AG04449 (cell line): ENCODE measurements around the gene CYLD.

Source experiments
- CTCF ChIA-PET: fragments of 350-600 bp; formaldehyde crosslinking; extraction: SDS; loops from one replicate; lab custom pipeline; 2021; ENCODE audit warnings: antibody characterized with exemption; lab: Yijun Ruan, JAX
- POLR2A ChIA-PET: fragments of 400-600, 350-600 bp; formaldehyde crosslinking; extraction: SDS; loops from one replicate; lab custom pipeline; 2020; ENCODE audit warnings: antibody characterized with exemption, inconsistent platforms; lab: Yijun Ruan, JAX
- DNase-seq: peaks from one replicate; pipeline ENCODE4 v3.0.0-alpha.2; 2010; ENCODE audit warnings: low read depth, low spot score
- H3K4me3 ChIP-seq: 2 replicates; pipeline ENCODE4 v1.5.1; 2011; ENCODE audit warnings: low read depth, mild to moderate bottlenecking, control low read depth, low read length
- CTCF ChIP-seq: IDR thresholded peaks from one replicate; pipeline ENCODE4 v1.5.1; 2011; ENCODE audit warnings: mild to moderate bottlenecking, moderate library complexity, low read length, control low read depth, inconsistent platforms; ENCODE audit not compliant: insufficient read depth; ENCODE audit errors: missing control alignments

CYLD gene

GRCh38 chr16:50722405-50722737 is 19.5 kb upstream of the CYLD start:
- H3K4me3 ChIP-seq: no peak overlapping the region
- DNase-seq: no peak
- no peak for TF ChIP-seq CTCF
- CTCF ChIA-PET: interaction anchor here (1.7 kb wide), 1 partner anchor 11 kb away, joined by 4 read pairs; no protein-coding TSS in a partner anchor
- POLR2A ChIA-PET: no interaction called here

- DNase-seq: no peak
- H3K4me3 ChIP-seq: no peak overlapping the region
- no peak for TF ChIP-seq CTCF
- CTCF ChIA-PET: interaction anchor here (1.7 kb wide), 1 partner anchor 12 kb away, joined by 4 read pairs; no protein-coding TSS in a partner anchor
- POLR2A ChIA-PET: no interaction called here
Observed at GRCh38 chr16:50722960-50723359, 18.9 kb upstream of the CYLD start.

GRCh38 chr16:50724306-50724705 is 17.6 kb upstream of the CYLD start:
- DNase-seq: no peak
- no peak overlapping the region for H3K4me3 ChIP-seq
- no peak for TF ChIP-seq CTCF
- CTCF ChIA-PET: interaction anchor here (1.4 kb wide), 1 partner anchor 59 kb away, joined by 5 read pairs; no protein-coding TSS in a partner anchor
- POLR2A ChIA-PET: no interaction called here

- CTCF ChIA-PET: interaction anchor here (1.0 to 1.1 kb wide), 2 partner anchors 11 to 74 kb away, joined by 3 to 4 read pairs; no protein-coding TSS in a partner anchor
- H3K4me3 ChIP-seq: no peak overlapping the region
- POLR2A ChIA-PET: no interaction called here
- DNase-seq: no peak
- no peak for TF ChIP-seq CTCF
Observed at GRCh38 chr16:50731130-50731988, 10.5 kb upstream of the CYLD start.

- ChIA-PET CTCF (interaction anchor here (1.1 kb wide), 1 partner anchor 12 kb away, joined by 4 read pairs; no protein-coding TSS in a partner anchor), POLR2A (no interaction called here)
- H3K4me3 ChIP-seq: no peak overlapping the region
- no peak for DNase-seq
- TF ChIP-seq CTCF: no peak
Observed at GRCh38 chr16:50731989-50732832, 9.7 kb upstream of the CYLD start.
